T-helper 1 cell (primary cell): ENCODE results near the gene GASK1B.

ENCODE experiments used
- DNase-seq, 5 donors: peaks; one replicate each; pipeline ENCODE4 v3.0.0-alpha.2; 2012 to 2020

Gene GASK1B

DNA sequence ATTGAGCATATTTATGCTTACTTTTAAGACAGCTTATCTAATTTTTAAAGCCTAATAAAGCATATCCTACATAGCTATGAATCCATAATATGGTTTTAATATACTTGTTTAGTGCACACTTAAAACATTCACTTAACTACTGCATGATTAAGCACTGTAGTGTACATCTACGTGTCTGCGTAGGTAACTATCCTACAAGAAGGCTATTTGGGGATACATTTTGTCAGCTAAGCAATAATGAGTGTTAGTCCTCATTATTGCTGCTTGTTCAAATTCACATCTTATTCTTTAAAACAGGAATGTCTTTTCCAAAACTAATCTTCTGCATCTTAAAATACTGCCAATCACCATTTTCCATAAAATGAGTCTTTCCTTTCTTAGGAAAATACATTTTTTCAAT, 38.6 kb downstream of the GASK1B start:
- no peak for DNase-seq

- no peak for DNase-seq
Measured at GRCh38 chr4:158133551-158133950, 39.3 kb downstream of the GASK1B start.

DNA sequence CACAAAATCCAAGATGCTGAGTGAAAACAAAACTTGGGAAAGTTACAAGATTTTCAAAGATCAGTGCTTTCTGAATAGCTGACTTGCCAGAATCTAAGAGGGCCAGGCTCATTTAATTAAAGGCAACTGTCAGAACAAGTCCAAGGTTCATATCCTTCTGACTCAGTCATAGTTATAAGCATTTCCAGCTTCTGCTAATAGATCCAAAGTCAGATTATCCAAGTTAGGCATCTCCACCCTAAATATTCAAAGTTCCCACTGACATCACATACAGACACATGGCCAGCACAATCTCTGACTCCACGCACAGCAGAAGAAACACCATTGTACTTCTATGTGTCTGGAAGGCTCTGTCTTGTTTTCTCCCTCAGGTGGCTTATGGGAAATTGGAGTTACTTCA, 41.8 kb downstream of the GASK1B start:
- DNase-seq: no peak

DNA sequence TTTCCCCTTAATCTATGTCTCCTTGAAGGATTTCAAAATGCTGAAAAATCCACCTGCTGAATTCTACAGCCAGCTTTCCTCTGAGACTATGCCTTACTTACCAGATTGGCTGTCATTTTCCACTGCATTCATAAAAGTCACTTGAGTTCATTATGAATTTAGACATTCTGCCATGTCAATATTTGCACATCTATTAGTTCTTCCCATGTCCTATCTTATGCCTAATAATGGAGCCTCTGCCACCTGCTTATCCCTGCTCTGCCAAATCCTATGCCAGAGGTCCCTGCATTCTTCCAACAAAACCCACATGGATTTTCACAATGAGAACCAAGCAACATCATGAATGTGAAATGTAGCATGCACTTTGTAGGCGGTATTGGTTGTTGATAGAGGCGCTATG, 42.6 kb downstream of the GASK1B start:
- no peak for DNase-seq

DNA sequence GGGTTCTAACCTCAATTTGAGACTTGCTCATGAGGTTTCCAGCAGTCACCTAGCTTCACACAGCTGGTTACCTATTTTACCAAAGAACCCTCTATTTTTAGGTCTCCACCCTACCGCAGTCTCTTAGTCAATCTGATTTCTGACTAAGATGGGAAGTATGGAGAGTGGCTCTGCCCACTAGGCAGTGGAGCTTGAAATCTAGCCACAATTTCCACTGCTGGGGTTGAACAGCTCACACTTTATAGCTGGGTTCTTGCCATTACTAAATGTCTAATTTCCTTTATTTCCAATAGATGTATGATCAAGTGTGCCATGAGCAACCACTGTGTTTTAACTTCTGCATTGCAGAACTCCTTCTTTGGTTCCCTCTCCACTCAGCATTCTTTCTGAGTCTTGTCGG, 43.1 kb downstream of the GASK1B start:
- no peak for DNase-seq

DNA sequence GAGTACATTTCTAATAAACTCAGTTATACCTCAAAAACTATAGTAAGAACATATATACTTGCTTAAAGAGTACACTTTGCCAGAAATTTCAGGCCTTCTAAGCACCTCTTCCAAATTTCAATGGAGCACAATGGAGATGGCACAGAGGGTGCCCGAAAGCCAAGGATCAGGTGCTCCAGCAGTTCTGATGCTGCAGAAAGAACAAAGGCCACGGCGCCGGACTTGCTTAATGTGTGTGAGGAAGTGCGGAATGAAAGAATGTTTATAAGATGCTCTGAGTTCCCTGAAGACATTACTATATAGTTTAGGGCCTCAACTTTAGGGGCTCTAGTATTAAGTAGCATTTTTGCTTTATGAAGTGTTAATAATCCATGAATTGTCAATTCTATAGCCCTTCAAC, 44.3 kb downstream of the GASK1B start:
- DNase-seq: no peak

GRCh38 chr4:158125310-158125709, 47.5 kb downstream of the GASK1B start:
- no peak for DNase-seq
